KMS-11 (cell line): ENCODE data around the gene CBX1.
"Not testable (repeated sequence)": the region's sequence is repeated elsewhere in the genome, so short reads cannot be mapped to it uniquely, and the experiment has no call there.

Experiments
- H2AFZ ChIP-seq: fragments of 200-600 bp; sonication (generic); 2 replicates; pipeline ENCODE4 v1.6.1; 2016; ENCODE audit warnings: antibody characterized with exemption, mixed run types, low read depth
- H3K27ac ChIP-seq: fragments of 200-600 bp; sonication (generic); 2 replicates; pipeline ENCODE4 v1.6.1; 2016; ENCODE audit warnings: mild to moderate bottlenecking, mixed run types
- H3K27me3 ChIP-seq: fragments of 200-600 bp; sonication (generic); 2 replicates; pipeline ENCODE4 v1.6.1; 2017; ENCODE audit warnings: mild to moderate bottlenecking, low read depth, mixed run types, moderate library complexity; ENCODE audit not compliant: insufficient read depth
- H3K36me3 ChIP-seq: fragments of 200-600 bp; sonication (generic); 2 replicates; pipeline ENCODE4 v1.6.1; 2017; ENCODE audit warnings: mild to moderate bottlenecking, mixed run types; ENCODE audit not compliant: insufficient read depth
- H3K4me1 ChIP-seq: fragments of 200-600 bp; sonication (generic); 2 replicates; pipeline ENCODE4 v1.6.1; 2016; ENCODE audit warnings: mild to moderate bottlenecking, low read depth, mixed run types; ENCODE audit not compliant: poor library complexity, severe bottlenecking
- H3K4me2 ChIP-seq: fragments of 200-600 bp; sonication (generic); 2 replicates; pipeline ENCODE4 v1.7.0; 2016; ENCODE audit warnings: mild to moderate bottlenecking, mixed run types
- H3K4me3 ChIP-seq: fragments of 200-600 bp; sonication (generic); IDR thresholded peaks from 2 replicates; pipeline ENCODE4 v1.6.1; 2017; ENCODE audit warnings: low read depth, low read length, mixed read lengths; ENCODE audit not compliant: insufficient read depth
- H3K79me2 ChIP-seq: fragments of 200-600 bp; sonication (generic); 2 replicates; pipeline ENCODE4 v1.6.1; 2016; ENCODE audit warnings: low read depth, mixed run types; ENCODE audit not compliant: insufficient read depth
- H3K9ac ChIP-seq: fragments of 200-600 bp; sonication (generic); 2 replicates; pipeline ENCODE4 v1.6.1; 2016; ENCODE audit warnings: mild to moderate bottlenecking, mixed run types
- H4K20me1 ChIP-seq: fragments of 200-600 bp; sonication (generic); 2 replicates; pipeline ENCODE4 v1.6.1; 2016; ENCODE audit warnings: mild to moderate bottlenecking, mixed run types; ENCODE audit not compliant: insufficient read depth
- CTCF ChIP-seq: fragments of 200-600 bp; sonication (generic); conservative IDR thresholded peaks from 2 replicates; pipeline ENCODE4 v1.6.1; 2017; ENCODE audit warnings: low read depth, mild to moderate bottlenecking, antibody characterized with exemption, low read length, moderate library complexity, mixed read lengths

The CBX1 gene

DNA sequence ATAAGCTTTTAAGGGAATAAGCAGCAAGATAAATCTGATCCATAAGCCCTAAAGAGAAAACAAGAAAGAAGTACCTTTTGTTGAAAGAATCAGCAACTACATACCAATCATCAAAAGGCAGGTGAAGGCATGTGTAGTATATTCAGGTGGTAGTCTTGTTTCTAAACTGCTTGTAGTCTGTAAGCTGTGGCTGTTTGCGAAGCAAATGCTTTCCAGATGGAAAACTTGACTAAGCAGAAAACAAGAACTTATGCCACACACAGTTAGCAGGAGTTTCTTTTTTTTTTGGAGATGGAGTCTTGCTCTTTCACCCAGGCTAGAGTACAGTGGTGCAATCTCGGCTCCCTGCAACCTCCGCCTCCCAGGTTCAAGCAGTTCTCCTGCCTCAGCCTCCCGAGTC, 5.7 kb downstream of the CBX1 start:
- no peaks in the 10 kb centered on the region for H3K36me3 ChIP-seq
- H3K9ac ChIP-seq: peak overlapping the region; percentile 28; the same call in 1 of the 2 replicates
- H4K20me1 ChIP-seq: no peaks in the 10 kb centered on the region
- H3K79me2 ChIP-seq: peaks cover 97% of the 10 kb centered on the region
- TF ChIP-seq CTCF: no peak
- peaks cover 79% of the 10 kb centered on the region for H3K4me1 ChIP-seq
- H3K4me2 ChIP-seq: peak overlapping the region; percentile 83
- no peak overlapping the region for H2AFZ ChIP-seq
- no peaks in the 10 kb centered on the region for H3K27me3 ChIP-seq
- peak overlapping the region; percentile 83 for H3K27ac ChIP-seq
- H3K4me3 ChIP-seq: no peak overlapping the region

- Histone ChIP-seq H3K36me3 (no peaks in the 10 kb centered on the region), H3K27me3 (no peaks in the 10 kb centered on the region), H3K4me1 (peaks cover 79% of the 10 kb centered on the region), H3K4me3 (no peak overlapping the region), H2AFZ (no peak overlapping the region), H4K20me1 (no peaks in the 10 kb centered on the region), H3K27ac (no peak overlapping the region), H3K9ac (no peak overlapping the region), H3K4me2 (no peak overlapping the region), H3K79me2 (peaks cover 97% of the 10 kb centered on the region)
- TF ChIP-seq CTCF: no peak
Observed at GRCh38 chr17:48093341-48094045, 7.8 kb downstream of the CBX1 start.

DNA sequence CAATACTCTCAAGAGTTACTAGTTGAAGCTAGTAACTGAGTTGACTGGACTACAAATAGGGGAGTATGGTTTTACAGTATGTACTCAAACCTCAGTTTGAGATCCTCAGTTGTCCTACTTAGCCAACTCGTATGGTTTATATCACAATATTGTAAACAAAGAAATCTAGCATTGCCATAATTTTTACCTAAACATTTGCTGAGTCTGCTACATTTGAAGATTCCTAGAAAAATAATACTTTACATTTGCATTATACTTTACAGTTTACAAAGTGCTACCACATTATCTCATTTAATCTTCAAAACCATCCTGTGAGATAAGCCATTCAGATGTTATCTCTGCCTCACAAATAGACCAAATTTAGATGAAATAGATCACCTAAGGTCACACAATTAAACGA, 16.3 kb downstream of the CBX1 start:
- Histone ChIP-seq H3K79me2 (peaks cover 87% of the 10 kb centered on the region), H3K36me3 (no peaks in the 10 kb centered on the region), H3K27me3 (no peaks in the 10 kb centered on the region), H3K4me1 (peaks cover 70% of the 10 kb centered on the region), H4K20me1 (no peaks in the 10 kb centered on the region), H3K27ac (peak overlapping the region; percentile 88), H3K4me2 (peak overlapping the region; percentile 88), H3K4me3 (no peak overlapping the region), H3K9ac (peak overlapping the region; percentile 58; the same call in 1 of the 2 replicates), H2AFZ (no peak overlapping the region)
- no peak for TF ChIP-seq CTCF

DNA sequence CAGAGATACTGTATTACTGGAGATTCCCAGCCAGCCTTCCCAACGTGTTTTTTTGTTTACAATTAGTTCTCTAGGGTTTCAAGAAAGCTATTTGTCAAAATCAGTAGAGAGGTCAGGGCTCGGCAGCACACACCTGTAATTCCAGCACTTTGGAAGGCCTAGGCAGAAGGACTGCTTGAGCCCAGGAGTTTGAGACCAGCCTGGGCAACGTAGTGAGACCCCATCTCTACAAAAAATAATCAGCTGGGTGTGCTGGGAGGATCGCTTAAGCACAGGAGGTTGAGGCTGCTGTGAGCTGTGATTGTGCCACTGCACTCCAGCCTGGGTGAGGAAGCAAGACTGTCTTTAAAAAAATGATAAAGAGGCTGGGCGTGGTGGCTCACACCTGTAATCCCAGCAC, 19.4 kb downstream of the CBX1 start:
- no peaks in the 10 kb centered on the region for H4K20me1 ChIP-seq
- H3K79me2 ChIP-seq: peaks cover 69% of the 10 kb centered on the region
- TF ChIP-seq CTCF: no peak

GRCh38 chr17:48077152-48077551, 24.1 kb downstream of the CBX1 start:
- H3K79me2 ChIP-seq: peaks cover 29% of the 10 kb centered on the region; the same call in 1 of the 2 replicates
- H3K27me3 ChIP-seq, H2AFZ ChIP-seq, H3K4me3 ChIP-seq, H3K9ac ChIP-seq, H3K27ac ChIP-seq, H4K20me1 ChIP-seq, H3K4me1 ChIP-seq, H3K4me2 ChIP-seq, H3K36me3 ChIP-seq: not testable (repeated sequence)

More for the DNA sequence above, 19.4 kb downstream of the CBX1 start:
- H3K4me1 ChIP-seq: peaks cover 50% of the 10 kb centered on the region
- no peaks in the 10 kb centered on the region for H3K36me3 ChIP-seq
- no peak overlapping the region for H3K9ac ChIP-seq
- no peak overlapping the region for H3K4me3 ChIP-seq
- no peaks in the 10 kb centered on the region for H3K27me3 ChIP-seq
- H2AFZ ChIP-seq: no peak overlapping the region
- no peak overlapping the region for H3K4me2 ChIP-seq
- no peak overlapping the region for H3K27ac ChIP-seq
